A549 (cell line): ENCODE data around the gene SYK. TPM values are rescaled to one million over a fixed set of nuclear protein-coding genes. Genes with fewer than 3 reads are reported as not detected.

Experiments
- ATAC-seq, 2 experiments: fragments of 200-7000 bp in 1 of 2; fragments of >200 bp in 1 of 2; cut with Nextera tagmentation in 1 of 2; cut with Tn5 transposase in 1 of 2; 3 replicates each; pipeline versions ENCODE4 v1.8.0 to v1.9.1; 2018 to 2020; ENCODE audit warnings: mild to moderate bottlenecking in 1 of 2, moderate library complexity in 1 of 2
- CTCF ChIA-PET: fragments of 300-600 bp; sonication (Branson Sonifier 250); formaldehyde crosslinking; extraction: SDS; loops from one replicate; lab custom pipeline; 2021; ENCODE audit warnings: antibody characterized with exemption, inconsistent platforms; lab: Yijun Ruan, JAX
- POLR2A ChIA-PET: fragments of 350-600 bp; formaldehyde crosslinking; extraction: SDS; loops from one replicate; lab custom pipeline; 2021; ENCODE audit warnings: antibody characterized with exemption, inconsistent platforms; lab: Yijun Ruan, JAX
- DNase-seq, 2 experiments: peaks; one replicate each; pipeline versions ENCODE4 v3.0.0 to v3.0.0-alpha.2; 2011 to 2016; ENCODE audit warnings: low read depth in 1 of 2, low spot score in 1 of 2
- FAIRE-seq: peaks from 2 replicates; lab custom pipeline; 2011; peaks lifted over from hg19 to GRCh38; lab: Jason Lieb, UNC
- H3K27ac ChIP-seq, 2 experiments: fragments of >200 bp; sonication (Bioruptor Twin); formaldehyde crosslinking; 3 replicates each; pipeline ENCODE4 v1.5.1; 2016 to 2017
- H3K4me1 ChIP-seq: fragments of >200 bp; sonication (Bioruptor Twin); formaldehyde crosslinking; 3 replicates; pipeline ENCODE4 v1.6.1; 2016
- H3K4me2 ChIP-seq: fragments of >200 bp; sonication (Bioruptor Twin); formaldehyde crosslinking; 3 replicates; pipeline ENCODE4 v1.6.1; 2016
- H3K4me3 ChIP-seq: fragments of >200 bp; sonication (Bioruptor Twin); formaldehyde crosslinking; 3 replicates; pipeline ENCODE4 v1.5.1; 2016
- H3K9me3 ChIP-seq: fragments of >200 bp; sonication (Bioruptor Twin); formaldehyde crosslinking; 3 replicates; pipeline ENCODE4 v1.6.1; 2016
- CBX2 ChIP-seq: fragments of 200-600 bp; sonication (generic); IDR thresholded peaks from 2 replicates; pipeline ENCODE4 v1.6.1; 2016; ENCODE audit warnings: low read depth, mild to moderate bottlenecking, borderline replicate concordance
- CEBPB ChIP-seq, 2 experiments: fragments of >200 bp in 1 of 2; sonication (Bioruptor Twin) in 1 of 2; formaldehyde crosslinking in 1 of 2; IDR thresholded peaks; 2 replicates each; pipeline ENCODE4 v1.6.1; 2012 to 2016
- CHD4 ChIP-seq: fragments of 200-600 bp; sonication (generic); IDR thresholded peaks from 2 replicates; pipeline ENCODE4 v1.6.1; 2016; ENCODE audit warnings: antibody characterized with exemption, mild to moderate bottlenecking, borderline replicate concordance
- EHMT2 ChIP-seq: fragments of 200-600 bp; sonication (generic); IDR thresholded peaks from 2 replicates; pipeline ENCODE4 v1.6.1; 2016; ENCODE audit warnings: antibody characterized with exemption, low read depth, mild to moderate bottlenecking, moderate library complexity
- FOXS1 ChIP-seq: fragments of 250-450 bp; sonication (Bioruptor Pico); IDR thresholded peaks from 2 replicates; pipeline ENCODE4 v1.5.0; 2020; ENCODE audit warnings: mild to moderate bottlenecking, moderate library complexity
- GATA3 ChIP-seq: IDR thresholded peaks from 2 replicates; pipeline ENCODE4 v1.6.1; 2012; ENCODE audit warnings: borderline replicate concordance
- HEYL ChIP-seq: fragments of 250-450 bp; sonication (Bioruptor Pico); IDR thresholded peaks from 2 replicates; pipeline ENCODE4 v1.8.0; 2021; ENCODE audit warnings: mild to moderate bottlenecking, moderate library complexity
- HOXA7 ChIP-seq: fragments of 250-450 bp; sonication (Bioruptor Pico); IDR thresholded peaks from 2 replicates; pipeline ENCODE4 v1.5.0; 2020; ENCODE audit warnings: mild to moderate bottlenecking, moderate library complexity
- HOXB13 ChIP-seq: fragments of 250-450 bp; sonication (Bioruptor Pico); IDR thresholded peaks from 2 replicates; pipeline ENCODE4 v1.5.0; 2020; ENCODE audit warnings: low read depth, mild to moderate bottlenecking, moderate library complexity
- KDM5A ChIP-seq: fragments of 200-600 bp; sonication (generic); IDR thresholded peaks from 2 replicates; pipeline ENCODE4 v1.6.1; 2016; ENCODE audit warnings: antibody characterized with exemption, mild to moderate bottlenecking
- MAFK ChIP-seq: fragments of 450-650 bp; IDR thresholded peaks from 2 replicates; pipeline ENCODE4 v1.6.1; 2014; ENCODE audit not compliant: partially characterized antibody
- MAZ ChIP-seq: fragments of 150-350 bp; IDR thresholded peaks from 2 replicates; pipeline ENCODE4 v1.6.1; 2014; ENCODE audit warnings: antibody characterized with exemption, low read depth, low read length, borderline replicate concordance
- NPAS2 ChIP-seq: fragments of 250-450 bp; sonication (Bioruptor Pico); IDR thresholded peaks from 2 replicates; pipeline ENCODE4 v1.8.0; 2022; ENCODE audit warnings: mild to moderate bottlenecking, moderate library complexity, borderline replicate concordance
- PBX3 ChIP-seq: IDR thresholded peaks from 2 replicates; pipeline ENCODE4 v1.6.1; 2012
- RAD21 ChIP-seq, 2 experiments: fragments of >200 bp in 1 of 2; sonication (Bioruptor Twin) in 1 of 2; formaldehyde crosslinking in 1 of 2; IDR thresholded peaks in 1 of 2; conservative IDR thresholded peaks in 1 of 2; 2 replicates in 1 of 2; 3 replicates in 1 of 2; pipeline ENCODE4 v1.6.1; 2012 to 2018; ENCODE audit warnings: inconsistent platforms in 1 of 2
- RCOR1 ChIP-seq: fragments of 150-350 bp; IDR thresholded peaks from 2 replicates; pipeline ENCODE4 v1.6.1; 2014; ENCODE audit warnings: antibody characterized with exemption, low read length, low read depth
- RNF2 ChIP-seq: fragments of 200-600 bp; sonication (generic); IDR thresholded peaks from 2 replicates; pipeline ENCODE4 v1.6.1; 2016; ENCODE audit warnings: low read depth, mild to moderate bottlenecking, antibody characterized with exemption, moderate library complexity, borderline replicate concordance
- SREBF2 ChIP-seq: fragments of 450-650 bp; IDR thresholded peaks from 2 replicates; pipeline ENCODE4 v1.6.1; 2014; ENCODE audit warnings: mild to moderate bottlenecking, moderate library complexity
- ZNF302 ChIP-seq: fragments of 250-450 bp; sonication (Bioruptor Pico); IDR thresholded peaks from 2 replicates; pipeline ENCODE4 v1.9.0; 2021; ENCODE audit warnings: inconsistent platforms, mild to moderate bottlenecking, moderate library complexity
- ZSCAN20 ChIP-seq: fragments of 250-450 bp; sonication (Bioruptor Pico); IDR thresholded peaks from 2 replicates; pipeline ENCODE4 v1.8.0; 2022; ENCODE audit warnings: mild to moderate bottlenecking, moderate library complexity
- WGBS: methylation state at CpG from one replicate; pipeline ENCODE4 v1.1.6; 2017; ENCODE audit errors: missing lambda C conversion rate; 5-methylcytosine and 5-hydroxymethylcytosine counted together
- polyA plus RNA-seq, 4 experiments: library from polyadenylated mRNA; depleted of rRNA in 3 of 4; stranded (reverse); fragments of >200 nt; fragmentation: RNase III in 1 of 4; extraction: RNeasy Plus Mini Kit Qiagen cat#74134 plus additional on column Dnase treatment in 1 of 4; gene quantifications; 2 replicates in 3 of 4; 3 replicates in 1 of 4; pipeline ENCODE4 v1.2.3, GENCODE V29; 2011 to 2017
- TF ChIP-seq, protein P1 (sequence below): fragments of >200 bp; sonication (Bioruptor Twin); formaldehyde crosslinking; IDR thresholded peaks from 3 replicates; pipeline ENCODE4 v1.6.1; 2016
- TF ChIP-seq, protein P2 (sequence below): fragments of 250-450 bp; sonication (Bioruptor Pico); IDR thresholded peaks from 2 replicates; pipeline ENCODE4 v1.5.0; 2021; ENCODE audit warnings: mild to moderate bottlenecking, moderate library complexity, borderline replicate concordance
- TF ChIP-seq, protein P3 (sequence below): IDR thresholded peaks from 2 replicates; pipeline ENCODE4 v1.6.1; 2012; ENCODE audit warnings: low read depth, borderline replicate concordance

Gene SYK
- polyA plus RNA-seq, 2 of the 4 experiments (the other 2 are of a cell fraction) = 0.01 to 0.03 TPM

DNA sequence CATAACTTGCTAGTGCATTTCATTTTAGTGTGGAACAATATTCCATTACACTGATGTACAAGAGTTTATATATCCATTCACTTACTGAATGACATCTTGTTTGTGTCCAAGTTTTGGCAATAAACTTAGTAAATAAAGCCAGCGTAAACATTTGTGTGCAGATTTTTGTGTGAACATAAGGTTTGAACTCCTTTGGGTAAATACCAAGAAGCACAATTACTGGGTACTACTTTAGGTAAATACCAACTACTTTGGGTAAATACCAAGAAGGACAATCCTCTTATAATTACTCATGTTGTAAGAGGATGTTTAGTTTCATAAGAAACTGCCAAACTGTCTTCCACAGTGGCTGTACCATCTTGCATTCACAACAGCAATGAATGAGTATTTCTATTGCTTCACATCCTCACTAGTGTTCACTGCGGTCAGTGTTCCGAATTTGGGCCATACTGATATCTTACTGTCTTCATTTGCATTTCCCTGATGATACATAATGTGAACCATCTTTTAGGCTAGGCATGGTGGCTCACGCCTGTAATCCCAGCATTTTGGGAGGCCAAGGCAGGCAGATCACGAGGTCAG, 2.3 kb upstream of the SYK start:
- TF ChIP-seq FOXS1 (CRISPR knock-in tag) (no peak), RNF2 (no peak), HOXB13 (CRISPR knock-in tag) (no peak), ZSCAN20 (no peak), PBX3 (no peak), EHMT2 (no peak), RCOR1 (no peak)
- no peak for FAIRE-seq
- H3K4me2 ChIP-seq = no peak overlapping the region
- ATAC-seq = no peak
- no peaks in the 10 kb centered on the region; the same call in 2 of the 3 replicates for H3K9me3 ChIP-seq
- CTCF ChIA-PET = no interaction called here
- POLR2A ChIA-PET = no interaction called here
- WGBS = 53% methylated on average over 5 of the region's 5 CpGs
- DNase-seq = no peak
- H3K4me1 ChIP-seq = peaks cover 5% of the 10 kb centered on the region; the same call in 1 of the 3 replicates
- no peak overlapping the region for H3K4me3 ChIP-seq
- no peak overlapping the region for H3K27ac ChIP-seq

- peak in 1 of 2 experiments; percentile 35; a peak in 1 of 6 replicates for ATAC-seq
- 15% methylated on average over 19 of the region's 29 CpGs for WGBS
- no peak for FAIRE-seq
- ChIA-PET POLR2A (no interaction called here), CTCF (no interaction called here)
- Histone ChIP-seq H3K4me1 (peaks cover 5% of the 10 kb centered on the region; the same call in 1 of the 3 replicates), H3K4me2 (peak overlapping the region; percentile 99), H3K4me3 (peak overlapping the region; percentile 52), H3K27ac (no peak overlapping the region), H3K9me3 (no peaks in the 10 kb centered on the region; the same call in 2 of the 3 replicates)
- DNase-seq = no peak
- TF ChIP-seq, protein P1, sequence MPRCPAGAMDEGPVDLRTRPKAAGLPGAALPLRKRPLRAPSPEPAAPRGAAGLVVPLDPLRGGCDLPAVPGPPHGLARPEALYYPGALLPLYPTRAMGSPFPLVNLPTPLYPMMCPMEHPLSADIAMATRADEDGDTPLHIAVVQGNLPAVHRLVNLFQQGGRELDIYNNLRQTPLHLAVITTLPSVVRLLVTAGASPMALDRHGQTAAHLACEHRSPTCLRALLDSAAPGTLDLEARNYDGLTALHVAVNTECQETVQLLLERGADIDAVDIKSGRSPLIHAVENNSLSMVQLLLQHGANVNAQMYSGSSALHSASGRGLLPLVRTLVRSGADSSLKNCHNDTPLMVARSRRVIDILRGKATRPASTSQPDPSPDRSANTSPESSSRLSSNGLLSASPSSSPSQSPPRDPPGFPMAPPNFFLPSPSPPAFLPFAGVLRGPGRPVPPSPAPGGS = no peak
- TF ChIP-seq ZNF302 (CRISPR knock-in tag) (no peak), RAD21 (conservative IDR thresholded peaks at IDR 0.05 in 1 of 2, IDR thresholded peaks at IDR 0.05 in 1 of 2) (no peak), HOXA7 (no peak), CBX2 (no peak), KDM5A (no peak)
- TF ChIP-seq, protein P2, sequence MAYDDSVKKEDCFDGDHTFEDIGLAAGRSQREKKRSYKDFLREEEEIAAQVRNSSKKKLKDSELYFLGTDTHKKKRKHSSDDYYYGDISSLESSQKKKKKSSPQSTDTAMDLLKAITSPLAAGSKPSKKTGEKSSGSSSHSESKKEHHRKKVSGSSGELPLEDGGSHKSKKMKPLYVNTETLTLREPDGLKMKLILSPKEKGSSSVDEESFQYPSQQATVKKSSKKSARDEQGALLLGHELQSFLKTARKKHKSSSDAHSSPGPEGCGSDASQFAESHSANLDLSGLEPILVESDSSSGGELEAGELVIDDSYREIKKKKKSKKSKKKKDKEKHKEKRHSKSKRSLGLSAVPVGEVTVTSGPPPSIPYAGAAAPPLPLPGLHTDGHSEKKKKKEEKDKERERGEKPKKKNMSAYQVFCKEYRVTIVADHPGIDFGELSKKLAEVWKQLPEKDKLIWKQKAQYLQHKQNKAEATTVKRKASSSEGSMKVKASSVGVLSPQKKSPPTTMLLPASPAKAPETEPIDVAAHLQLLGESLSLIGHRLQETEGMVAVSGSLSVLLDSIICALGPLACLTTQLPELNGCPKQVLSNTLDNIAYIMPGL (CRISPR knock-in tag) = no peak
Observed at GRCh38 chr9:90801973-90802322, 329 bp downstream of the SYK start.

GRCh38 chr9:90802386-90802985, 867 bp downstream of the SYK start:
- POLR2A ChIA-PET = no interaction called here
- FAIRE-seq = no peak
- Histone ChIP-seq H3K4me3 (no peak overlapping the region; the same call in 2 of the 3 replicates), H3K9me3 (no peaks in the 10 kb centered on the region; the same call in 2 of the 3 replicates), H3K27ac (no peak overlapping the region), H3K4me1 (peaks cover 5% of the 10 kb centered on the region; the same call in 1 of the 3 replicates), H3K4me2 (no peak overlapping the region; the same call in 2 of the 3 replicates)
- CTCF ChIA-PET = no interaction called here
- WGBS = 60% methylated on average over 3 of the region's 3 CpGs
- no peak for ATAC-seq
- TF ChIP-seq RCOR1 (no peak), CEBPB (IDR thresholded peaks at IDR 0.05) (no peak), SREBF2 (no peak), CHD4 (no peak), KDM5A (no peak), HOXA7 (no peak), FOXS1 (CRISPR knock-in tag) (no peak), NPAS2 (no peak), HEYL (CRISPR knock-in tag) (no peak), MAFK (no peak), EHMT2 (no peak), GATA3 (no peak), MAZ (no peak)
- TF ChIP-seq, protein P3, sequence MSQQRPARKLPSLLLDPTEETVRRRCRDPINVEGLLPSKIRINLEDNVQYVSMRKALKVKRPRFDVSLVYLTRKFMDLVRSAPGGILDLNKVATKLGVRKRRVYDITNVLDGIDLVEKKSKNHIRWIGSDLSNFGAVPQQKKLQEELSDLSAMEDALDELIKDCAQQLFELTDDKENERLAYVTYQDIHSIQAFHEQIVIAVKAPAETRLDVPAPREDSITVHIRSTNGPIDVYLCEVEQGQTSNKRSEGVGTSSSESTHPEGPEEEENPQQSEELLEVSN = no peak
- no peak for DNase-seq
